PC-3 (cell line): ENCODE measurements around the gene CEP89. TPM values are rescaled to one million over a fixed set of nuclear protein-coding genes. Genes with fewer than 3 reads are reported as not detected.
A peak's percentile ranks its signal among the peaks of the same experiment; 100 is the strongest.

Source experiments
- ATAC-seq: fragments of 200-7000 bp; cut with Tn5 transposase; 2 replicates; pipeline ENCODE4 v1.9.1; 2020; ENCODE audit warnings: mild to moderate bottlenecking, moderate library complexity
- BruUV-seq: library from RNA; stranded (reverse); fragments of 400-500 nt; replicated peaks from 2 replicates; lab custom pipeline; 2021; lab: Mats Ljungman, UMichigan
- CTCF ChIA-PET: fragments of 300-600 bp; sonication (Branson Sonifier 250); formaldehyde crosslinking; loops from one replicate; lab custom pipeline; 2022; ENCODE audit warnings: antibody characterized with exemption; lab: Charles Lee
- POLR2A ChIA-PET: fragments of 300-600 bp; sonication (Branson Sonifier 250); formaldehyde crosslinking; loops from one replicate; lab custom pipeline; 2022; ENCODE audit warnings: antibody characterized with exemption; ENCODE audit not compliant: unreplicated experiment; lab: Charles Lee
- DNase-seq: peaks from one replicate; pipeline ENCODE4 v3.0.0-alpha.2; 2015
- H2AFZ ChIP-seq: fragments of 300-600 bp; sonication (generic); 2 replicates; pipeline ENCODE4 v1.6.0; 2016; ENCODE audit warnings: antibody characterized with exemption, low read length
- H3F3A ChIP-seq: fragments of 300-600 bp; sonication (generic); one replicate; pipeline ENCODE4 v1.6.0; 2017; ENCODE audit warnings: antibody characterized with exemption, low read length, control low read depth, mild to moderate bottlenecking; ENCODE audit not compliant: unreplicated experiment
- H3K27ac ChIP-seq: fragments of 300-600 bp; sonication (generic); 2 replicates; pipeline ENCODE4 v1.5.1; 2016; ENCODE audit warnings: mild to moderate bottlenecking, low read length
- H3K27me3 ChIP-seq: fragments of 300-600 bp; sonication (generic); 2 replicates; pipeline ENCODE4 v1.6.1; 2016; ENCODE audit warnings: low read length, mixed read lengths
- H3K36me3 ChIP-seq: fragments of 300-600 bp; sonication (generic); 2 replicates; pipeline ENCODE4 v1.6.1; 2016; ENCODE audit warnings: low read depth, mixed run types, low read length, mixed read lengths
- H3K4me1 ChIP-seq: fragments of 300-600 bp; sonication (generic); 2 replicates; pipeline ENCODE4 v1.5.1; 2016; ENCODE audit warnings: low read length; ENCODE audit not compliant: insufficient read depth
- H3K4me2 ChIP-seq: fragments of 300-600 bp; sonication (generic); 2 replicates; pipeline ENCODE4 v1.6.0; 2016; ENCODE audit warnings: low read length
- H3K4me3 ChIP-seq: fragments of 300-600 bp; sonication (generic); 2 replicates; pipeline ENCODE4 v1.5.1; 2016; ENCODE audit warnings: mild to moderate bottlenecking, low read length, mixed read lengths
- H3K79me2 ChIP-seq: fragments of 300-600 bp; sonication (generic); 2 replicates; pipeline ENCODE4 v1.6.1; 2017; ENCODE audit warnings: low read length, mixed read lengths
- H3K9ac ChIP-seq: fragments of 300-600 bp; sonication (generic); 2 replicates; pipeline ENCODE4 v1.6.0; 2016; ENCODE audit warnings: mild to moderate bottlenecking, low read length
- H3K9me2 ChIP-seq: fragments of 300-600 bp; sonication (generic); replicated peaks from 2 replicates; pipeline ENCODE4 v1.6.1; 2016; ENCODE audit warnings: mixed run types, low read length, mixed read lengths
- H3K9me3 ChIP-seq: fragments of 300-600 bp; sonication (generic); 2 replicates; pipeline ENCODE4 v1.6.1; 2016; ENCODE audit warnings: low read length, mixed read lengths
- H4K20me1 ChIP-seq: fragments of 300-600 bp; sonication (generic); 2 replicates; pipeline ENCODE4 v1.6.1; 2016; ENCODE audit warnings: low read length, mixed read lengths
- EZH2 ChIP-seq: fragments of 300-600 bp; sonication (generic); IDR thresholded peaks from one replicate; pipeline ENCODE4 v1.6.1; 2017; ENCODE audit warnings: antibody characterized with exemption, mild to moderate bottlenecking, low read length; ENCODE audit not compliant: unreplicated experiment
- EZH2phosphoT487 ChIP-seq: fragments of 300-600 bp; sonication (generic); IDR thresholded peaks from 2 replicates; pipeline ENCODE4 v1.6.1; 2018; ENCODE audit warnings: mild to moderate bottlenecking, antibody characterized with exemption, low read length, borderline replicate concordance
- intact Hi-C: fragments of 100-400 bp; cut with micrococcal nuclease; formaldehyde crosslinking; loops from 2 replicates; pipeline ENCODE4 v1.9.0; 2023
- total RNA-seq: library from RNA; depleted of rRNA; stranded (reverse); fragments of >200 nt; gene quantifications from 2 replicates; pipeline ENCODE4 v1.2.3, GENCODE V29; 2014
- TF ChIP-seq, protein P1 (sequence below): fragments of 300-600 bp; sonication (generic); conservative IDR thresholded peaks from 2 replicates; pipeline ENCODE4 v1.5.1; 2017; ENCODE audit warnings: antibody characterized with exemption, low read depth, mild to moderate bottlenecking, low read length

CEP89 gene
- total RNA-seq, 1 experiment from 2014 or later = 9.1 TPM

DNA sequence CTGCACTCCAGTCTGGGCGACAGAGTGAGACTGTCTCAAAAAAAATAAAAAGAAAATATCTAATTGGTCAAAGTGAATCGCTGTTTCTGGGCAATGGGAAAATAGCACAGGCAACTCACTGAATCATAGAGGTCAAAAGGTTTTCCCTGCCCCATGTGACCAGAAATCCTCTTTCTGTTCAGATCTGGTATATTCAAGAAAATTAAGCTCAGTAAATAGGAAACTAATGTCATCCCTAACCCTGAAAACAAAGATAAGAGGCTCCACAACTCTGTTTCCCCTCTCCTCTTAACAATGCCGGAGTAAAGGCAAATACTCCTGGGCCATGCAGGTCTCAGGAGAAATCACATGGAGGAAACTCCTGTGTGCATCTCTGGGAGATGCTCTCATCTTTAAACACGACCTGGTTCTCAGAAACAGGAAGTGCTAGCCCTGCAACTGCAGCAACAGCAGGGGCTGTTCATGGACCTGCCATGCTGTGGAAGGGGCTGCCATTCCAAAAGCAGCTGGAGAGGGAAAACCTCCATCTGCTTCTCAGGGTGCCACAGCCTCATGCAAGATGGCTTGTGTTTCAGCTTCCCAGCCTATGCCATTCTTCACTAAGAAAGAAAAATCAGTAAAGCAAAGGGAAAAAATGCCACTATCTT lies 54.7 kb downstream of the CEP89 start:
- BruUV-seq = no TSS peak
- Histone ChIP-seq H3K79me2 (no peaks in the 10 kb centered on the region), H3K9ac (no peak overlapping the region), H4K20me1 (no peaks in the 10 kb centered on the region), H3K9me2 (no peaks in the 10 kb centered on the region), H3K4me2 (no peak overlapping the region), H2AFZ (no peak overlapping the region), H3F3A (no peaks in the 10 kb centered on the region), H3K4me1 (no peaks in the 10 kb centered on the region), H3K27ac (no peak overlapping the region), H3K4me3 (no peak overlapping the region), H3K36me3 (no peaks in the 10 kb centered on the region), H3K27me3 (no peaks in the 10 kb centered on the region), H3K9me3 (no peaks in the 10 kb centered on the region)
- intact Hi-C loops = no loop called here
- POLR2A ChIA-PET = no interaction called here
- CTCF ChIA-PET = no interaction called here
- TF ChIP-seq EZH2 = no peak
- TF ChIP-seq, protein P1, sequence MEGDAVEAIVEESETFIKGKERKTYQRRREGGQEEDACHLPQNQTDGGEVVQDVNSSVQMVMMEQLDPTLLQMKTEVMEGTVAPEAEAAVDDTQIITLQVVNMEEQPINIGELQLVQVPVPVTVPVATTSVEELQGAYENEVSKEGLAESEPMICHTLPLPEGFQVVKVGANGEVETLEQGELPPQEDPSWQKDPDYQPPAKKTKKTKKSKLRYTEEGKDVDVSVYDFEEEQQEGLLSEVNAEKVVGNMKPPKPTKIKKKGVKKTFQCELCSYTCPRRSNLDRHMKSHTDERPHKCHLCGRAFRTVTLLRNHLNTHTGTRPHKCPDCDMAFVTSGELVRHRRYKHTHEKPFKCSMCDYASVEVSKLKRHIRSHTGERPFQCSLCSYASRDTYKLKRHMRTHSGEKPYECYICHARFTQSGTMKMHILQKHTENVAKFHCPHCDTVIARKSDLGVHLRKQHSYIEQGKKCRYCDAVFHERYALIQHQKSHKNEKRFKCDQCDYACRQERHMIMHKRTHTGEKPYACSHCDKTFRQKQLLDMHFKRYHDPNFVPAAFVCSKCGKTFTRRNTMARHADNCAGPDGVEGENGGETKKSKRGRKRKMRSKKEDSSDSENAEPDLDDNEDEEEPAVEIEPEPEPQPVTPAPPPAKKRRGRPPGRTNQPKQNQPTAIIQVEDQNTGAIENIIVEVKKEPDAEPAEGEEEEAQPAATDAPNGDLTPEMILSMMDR = no peak
- no peak for TF ChIP-seq EZH2phosphoT487
- ATAC-seq (no peak), DNase-seq (no peak)

DNA sequence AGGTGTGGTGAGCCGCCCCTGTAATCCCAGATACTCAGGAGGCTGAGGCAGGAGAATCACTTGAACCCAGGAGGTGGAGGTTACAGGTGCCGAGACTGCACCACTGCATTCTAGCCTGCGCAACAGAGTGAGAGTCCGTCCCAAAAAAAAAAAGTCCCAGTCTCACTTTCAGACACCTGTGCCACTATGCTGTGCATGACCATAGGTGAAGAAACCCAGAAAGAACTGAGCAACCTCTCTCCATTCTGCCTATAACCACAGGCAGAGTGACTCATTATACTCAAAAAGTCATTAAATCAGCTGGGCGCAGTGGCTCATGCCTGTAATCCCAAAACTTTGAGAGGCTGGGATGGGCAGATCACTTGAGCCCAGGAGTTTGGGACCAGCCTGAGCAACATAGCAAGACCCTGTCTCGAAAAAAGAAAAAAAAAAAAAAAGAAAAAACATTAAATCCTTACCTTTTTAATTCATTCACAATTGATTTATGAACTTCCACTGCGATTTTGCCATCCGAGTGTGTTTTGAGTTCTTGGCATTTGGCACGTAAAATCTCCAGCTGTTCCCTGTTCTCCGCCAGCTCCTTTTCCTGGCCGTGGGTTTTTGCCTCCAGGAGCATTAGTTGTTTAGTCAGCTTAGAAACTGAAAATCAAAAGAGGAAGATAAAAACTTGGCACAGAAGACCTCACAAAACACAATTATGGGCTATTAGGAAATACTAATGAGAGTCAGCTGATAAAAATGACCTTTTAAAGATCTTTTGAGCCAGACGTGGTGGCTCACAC lies 56.7 kb downstream of the CEP89 start:
- Histone ChIP-seq H2AFZ (no peak overlapping the region), H3K4me2 (no peak overlapping the region), H3K4me3 (no peak overlapping the region), H3K9me2 (no peaks in the 10 kb centered on the region), H3K27ac (no peak overlapping the region), H3F3A (no peaks in the 10 kb centered on the region), H3K36me3 (no peaks in the 10 kb centered on the region), H3K9me3 (no peaks in the 10 kb centered on the region), H3K27me3 (no peaks in the 10 kb centered on the region), H3K9ac (no peak overlapping the region), H3K79me2 (no peaks in the 10 kb centered on the region), H3K4me1 (no peaks in the 10 kb centered on the region), H4K20me1 (no peaks in the 10 kb centered on the region)
- peak; percentile 40 for DNase-seq
- ChIA-PET POLR2A (no interaction called here), CTCF (no interaction called here)
- TF ChIP-seq EZH2 = no peak
- TF ChIP-seq, protein P1 = no peak
- no TSS peak for BruUV-seq
- ATAC-seq = peak; percentile 57
- intact Hi-C loops = no loop called here

DNA sequence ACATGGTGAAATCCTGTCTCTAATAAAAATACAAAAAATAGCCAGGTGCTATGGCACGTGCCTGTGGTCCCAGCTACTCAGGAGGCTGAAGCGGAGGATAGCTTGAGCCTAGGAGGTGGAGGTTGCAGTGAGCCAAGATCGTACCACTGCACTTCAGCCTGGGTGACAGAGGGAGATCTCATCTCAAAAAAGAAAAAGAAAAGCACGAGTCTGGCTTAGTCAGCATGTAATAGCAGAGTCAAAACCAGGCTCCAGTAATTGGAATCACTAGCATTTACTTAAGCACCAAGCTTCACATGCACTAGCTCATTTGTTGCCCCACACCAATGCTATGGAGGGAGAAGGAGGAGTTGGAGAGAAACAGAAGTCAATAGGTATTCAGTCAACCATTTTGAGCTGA lies 60.3 kb downstream of the CEP89 start:
- H2AFZ ChIP-seq = no peak overlapping the region
- no peaks in the 10 kb centered on the region for H3K36me3 ChIP-seq
- H3K4me2 ChIP-seq = no peak overlapping the region
- H3K79me2 ChIP-seq = no peaks in the 10 kb centered on the region
- H3K27me3 ChIP-seq = no peaks in the 10 kb centered on the region
- intact Hi-C loops = no loop called here
- H3K4me3 ChIP-seq = no peak overlapping the region
- no peaks in the 10 kb centered on the region for H3F3A ChIP-seq
- BruUV-seq = no TSS peak
- H3K9ac ChIP-seq = no peak overlapping the region
- ATAC-seq = no peak
- ChIA-PET POLR2A (no interaction called here), CTCF (no interaction called here)
- no peak overlapping the region for H3K27ac ChIP-seq
- no peak for DNase-seq
- TF ChIP-seq EZH2phosphoT487 (no peak), EZH2 (no peak)
- TF ChIP-seq, protein P1 = no peak
- H3K9me3 ChIP-seq = no peaks in the 10 kb centered on the region
- no peaks in the 10 kb centered on the region for H3K9me2 ChIP-seq
- no peaks in the 10 kb centered on the region for H4K20me1 ChIP-seq
- H3K4me1 ChIP-seq = no peaks in the 10 kb centered on the region
